HG03103 (cell line): ENCODE measurements around the gene SYS1.

Experiments used
- ATAC-seq: cut with Tn5 transposase; IDR thresholded peaks from one replicate; pipeline ENCODE4 v1.9.1; 2021; ENCODE audit warnings: low read depth; ENCODE audit not compliant: unreplicated experiment

SYS1 gene

DNA sequence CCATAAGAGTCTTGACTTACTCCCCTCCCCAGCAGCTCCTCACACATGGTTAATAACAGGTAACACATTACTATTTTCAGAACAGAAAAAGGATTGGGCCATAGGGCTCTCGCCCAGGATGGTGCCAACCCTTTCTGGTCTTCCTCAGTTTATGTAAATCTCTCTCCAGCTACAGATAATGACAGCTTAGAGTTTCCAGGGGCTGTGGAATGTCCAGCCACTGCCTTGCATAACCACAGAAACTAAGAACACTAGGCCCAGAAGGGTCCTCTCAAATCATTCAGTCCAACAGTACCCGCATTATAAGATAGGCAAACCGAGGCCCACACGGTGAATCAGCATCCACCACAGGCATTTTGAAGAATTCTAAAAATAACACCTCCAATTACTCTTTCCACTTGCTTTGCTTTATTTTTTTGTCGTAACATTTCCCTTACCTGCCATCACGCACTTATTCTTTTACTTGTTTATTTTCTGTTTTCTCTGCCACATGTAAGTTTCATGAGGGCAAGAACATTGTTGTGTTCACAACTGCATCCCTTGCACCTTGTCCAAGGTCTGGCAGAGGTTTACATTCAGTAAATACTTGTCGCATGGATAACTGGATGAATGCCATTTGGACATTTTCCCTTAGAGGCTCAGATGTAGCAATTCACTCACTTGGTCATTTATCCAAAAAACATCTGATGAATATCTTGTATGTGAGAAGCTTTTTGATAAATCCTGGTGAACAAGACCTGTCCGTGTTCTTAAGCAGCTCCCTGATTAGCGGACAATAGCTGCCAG is 8.3 kb upstream of the SYS1 start:
- no peak for ATAC-seq

DNA sequence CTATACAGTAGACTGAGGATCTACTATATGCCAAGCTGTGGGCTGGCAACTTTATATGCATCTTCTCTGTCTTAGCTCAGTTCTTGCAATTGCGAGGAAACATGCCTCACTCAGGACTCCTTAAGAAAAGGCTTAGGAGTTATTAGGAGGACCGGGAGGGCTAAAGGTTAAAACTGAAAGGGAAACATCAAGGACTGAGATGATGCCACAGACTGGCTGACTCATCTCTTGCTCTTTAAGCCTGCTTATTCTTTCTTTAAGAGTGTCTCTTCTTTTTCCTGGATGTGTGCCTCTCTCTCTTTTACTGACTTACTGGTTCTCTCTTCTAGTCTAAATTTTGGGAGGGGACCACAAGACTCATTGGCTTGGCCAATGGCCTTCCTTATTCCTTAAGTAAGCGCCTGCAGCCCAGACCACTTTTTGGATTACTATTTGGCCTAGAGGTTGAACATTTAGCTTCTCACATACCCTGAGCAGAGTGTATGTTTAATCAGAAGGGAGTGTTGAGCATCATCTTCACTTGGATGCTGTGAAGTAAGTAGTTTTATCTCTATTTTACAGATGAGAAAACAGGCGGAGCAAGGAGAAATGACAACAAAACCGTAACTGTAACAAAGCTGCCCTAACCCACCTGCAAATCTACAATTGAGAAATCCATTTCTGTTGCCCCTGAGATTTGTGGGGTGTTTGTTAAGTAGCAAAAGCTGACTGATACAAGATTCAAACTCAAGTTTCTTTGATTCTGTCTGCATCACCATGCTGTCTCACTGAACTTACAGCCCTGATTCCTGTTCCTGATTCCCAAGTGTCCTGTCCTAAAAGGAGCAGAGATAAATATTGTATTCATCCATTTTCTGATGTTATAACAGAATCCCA is 7.5 kb upstream of the SYS1 start:
- ATAC-seq = no peak

DNA sequence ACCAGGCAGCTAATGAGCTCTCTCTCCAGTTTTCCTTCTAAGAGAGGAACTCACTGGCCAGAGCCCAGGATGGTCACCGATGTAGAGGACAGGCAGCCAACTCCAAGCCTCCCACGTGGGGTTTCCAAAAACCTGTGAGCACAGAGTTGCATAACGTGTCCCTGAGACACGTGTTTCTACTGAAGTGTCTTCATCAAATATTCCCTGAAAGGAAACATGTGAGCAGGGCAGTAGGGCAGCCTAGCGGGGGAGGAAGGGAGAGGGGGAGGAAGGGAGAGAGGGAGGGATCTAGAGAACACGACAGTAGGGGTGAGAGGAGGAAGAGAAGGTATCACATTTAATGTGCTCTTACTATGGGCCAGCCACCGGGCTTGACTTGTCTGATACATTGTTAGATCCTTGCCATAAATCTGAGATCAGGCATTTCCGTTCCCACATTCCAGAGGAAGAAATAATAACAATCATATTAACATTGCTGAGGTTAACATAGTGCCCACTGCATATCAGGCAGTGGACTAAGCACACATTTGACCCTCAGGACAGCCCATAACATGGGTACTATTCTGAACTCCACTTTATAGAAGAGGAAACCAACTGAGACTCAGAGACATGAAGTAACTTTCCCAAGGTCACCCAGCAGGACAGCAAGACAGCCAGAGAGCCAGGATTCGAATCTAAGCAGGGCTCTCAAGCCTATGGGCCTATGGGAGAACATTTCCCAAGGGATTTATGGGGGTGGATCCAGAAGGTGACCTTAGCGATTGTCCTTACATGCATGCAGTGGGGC is 4.5 kb upstream of the SYS1 start:
- no peak for ATAC-seq

DNA sequence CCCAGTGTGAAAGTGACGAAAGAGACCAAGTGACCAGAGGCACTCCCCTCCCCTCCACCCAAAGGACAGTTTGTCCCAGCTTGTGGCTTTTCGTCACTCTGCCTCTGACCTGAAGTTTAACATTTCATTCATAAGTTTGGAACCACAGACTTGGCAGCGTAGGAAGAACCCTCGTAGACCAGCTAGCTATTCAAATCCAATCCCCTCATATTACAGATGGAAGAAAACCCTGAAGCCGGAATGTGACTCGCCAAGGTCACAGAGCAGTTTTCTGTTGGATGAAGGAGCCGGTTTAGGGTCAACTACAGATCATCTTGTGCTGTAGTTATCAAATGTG is 3.9 kb upstream of the SYS1 start:
- no peak for ATAC-seq

DNA sequence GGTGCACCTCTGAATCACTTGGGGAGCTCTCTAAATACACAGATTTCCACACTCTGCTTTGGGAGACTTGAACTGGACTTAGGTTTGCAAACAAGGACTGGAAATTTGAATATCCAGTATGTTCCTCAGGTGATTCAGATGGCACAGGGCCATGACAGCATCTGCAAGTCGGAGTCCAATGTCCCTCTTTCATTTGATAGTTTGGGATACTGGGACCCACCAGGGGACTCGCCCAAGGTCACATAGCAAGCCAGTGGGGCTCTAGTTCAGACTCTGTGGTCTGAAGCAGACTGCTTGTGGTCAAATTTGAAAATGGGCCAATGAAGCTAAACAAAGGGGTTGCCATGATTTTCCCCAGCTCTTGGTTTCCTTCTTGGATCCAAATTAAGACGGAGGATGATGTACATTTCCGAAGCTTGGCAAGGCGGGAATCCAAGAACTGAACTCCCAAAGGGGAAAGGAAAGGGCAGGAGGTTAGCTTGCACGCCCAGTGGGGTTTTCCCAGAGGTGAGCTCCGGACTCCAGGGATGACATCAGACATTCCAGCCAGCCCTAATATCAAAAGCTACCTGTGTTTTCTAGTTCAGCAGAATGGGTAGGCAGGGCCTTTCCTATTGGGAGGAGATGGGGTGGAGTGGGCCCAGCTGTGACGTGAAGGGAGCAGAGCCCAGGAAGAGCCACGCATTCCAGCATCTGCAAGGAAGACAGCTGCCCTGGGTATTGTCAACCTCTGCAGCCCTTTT is 3.4 kb upstream of the SYS1 start:
- no peak for ATAC-seq

DNA sequence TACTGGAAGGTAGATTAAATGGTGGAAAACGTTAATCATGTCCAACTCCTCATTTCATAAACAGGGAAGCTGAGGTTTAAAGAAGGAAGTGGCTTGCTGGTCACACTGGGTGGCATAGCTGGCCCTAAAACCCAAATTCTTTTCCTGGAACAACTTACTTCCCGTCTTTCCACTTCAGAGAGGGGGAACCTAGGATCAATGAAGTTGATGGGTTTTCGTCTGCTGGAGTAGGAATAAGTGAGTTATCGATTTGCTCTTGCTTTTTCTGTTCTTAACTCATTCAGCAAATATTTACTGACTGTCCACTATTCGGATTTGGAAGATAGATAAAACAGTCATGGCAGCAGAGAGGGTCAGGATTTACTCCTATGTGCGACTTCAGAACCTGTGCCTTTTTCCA is 1.2 kb upstream of the SYS1 start:
- ATAC-seq = no peak

DNA sequence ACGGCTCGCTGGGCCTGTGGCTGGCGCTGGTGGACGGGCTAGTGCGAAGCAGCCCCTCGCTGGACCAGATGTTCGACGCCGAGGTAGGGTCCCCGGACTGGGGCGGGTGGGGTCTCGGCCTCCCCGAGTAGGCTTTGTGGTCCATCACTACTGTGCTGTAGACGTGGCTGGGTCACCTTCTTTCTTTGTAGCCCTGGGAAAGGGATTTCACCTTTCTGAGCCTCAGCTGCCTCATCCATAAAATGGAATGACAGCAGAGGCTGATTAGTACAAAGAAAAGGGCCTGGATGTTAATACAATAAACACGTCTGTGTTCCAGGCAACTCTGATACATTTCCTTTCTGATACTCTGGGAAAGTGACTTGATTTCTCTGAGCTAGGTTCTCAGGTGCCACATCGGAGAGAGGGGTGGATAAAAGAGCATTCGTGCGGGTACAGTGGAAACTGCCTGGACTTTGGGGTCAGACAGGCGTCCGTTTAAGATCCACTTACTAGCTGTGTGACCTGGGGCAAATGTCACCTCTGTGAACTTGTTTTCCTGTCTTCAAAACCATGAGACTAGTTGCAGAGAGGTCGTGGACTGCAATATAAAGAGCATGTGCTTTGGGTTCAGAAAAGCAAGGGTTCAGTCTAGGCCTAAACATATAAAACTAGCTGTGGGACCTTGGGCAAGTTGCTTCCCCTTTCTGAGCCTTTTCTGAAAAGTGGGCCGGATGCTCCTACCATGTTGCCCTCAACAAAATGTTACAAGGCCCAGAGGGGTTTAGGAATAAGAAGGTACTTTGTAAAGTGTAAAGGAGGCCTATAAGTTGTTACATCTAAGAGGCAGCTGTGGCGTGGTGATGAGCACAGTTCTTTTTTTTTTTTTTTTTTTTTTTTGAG is 896 bp downstream of the SYS1 start:
- ATAC-seq = no peak

DNA sequence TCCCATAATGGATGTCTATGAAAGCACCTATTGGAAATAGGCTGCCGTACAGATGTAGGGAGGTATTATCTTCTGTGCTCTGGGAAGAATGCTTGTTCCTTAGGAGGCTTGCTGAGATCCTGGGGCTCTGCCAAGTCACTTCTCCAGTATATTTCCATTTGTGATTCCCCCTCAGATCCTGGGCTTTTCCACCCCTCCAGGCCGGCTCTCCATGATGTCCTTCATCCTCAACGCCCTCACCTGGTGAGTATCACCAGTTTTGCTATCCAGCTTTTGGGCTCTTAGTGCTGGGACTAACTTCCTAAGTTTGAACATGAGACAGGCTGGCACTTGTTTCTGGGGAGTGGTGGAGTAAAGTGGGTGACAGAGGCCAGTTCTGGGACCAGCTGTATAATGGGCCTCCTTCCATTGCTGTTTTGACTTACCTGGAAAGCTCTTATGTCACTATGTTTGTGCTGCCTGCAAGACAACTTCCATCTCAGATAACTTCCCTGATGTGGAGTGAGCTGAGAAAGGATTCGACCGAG is 2.6 kb downstream of the SYS1 start:
- ATAC-seq = no peak

- no peak for ATAC-seq
Measured at GRCh38 chr20:45366192-45366591, 3.2 kb downstream of the SYS1 start.

GRCh38 chr20:45366631-45367030 is 3.7 kb downstream of the SYS1 start:
- ATAC-seq = no peak

GRCh38 chr20:45367126-45367525 is 4.2 kb downstream of the SYS1 start:
- ATAC-seq = no peak

- peak; percentile 81 for ATAC-seq
Measured at GRCh38 chr20:45368221-45368980, 5.4 kb downstream of the SYS1 start.

DNA sequence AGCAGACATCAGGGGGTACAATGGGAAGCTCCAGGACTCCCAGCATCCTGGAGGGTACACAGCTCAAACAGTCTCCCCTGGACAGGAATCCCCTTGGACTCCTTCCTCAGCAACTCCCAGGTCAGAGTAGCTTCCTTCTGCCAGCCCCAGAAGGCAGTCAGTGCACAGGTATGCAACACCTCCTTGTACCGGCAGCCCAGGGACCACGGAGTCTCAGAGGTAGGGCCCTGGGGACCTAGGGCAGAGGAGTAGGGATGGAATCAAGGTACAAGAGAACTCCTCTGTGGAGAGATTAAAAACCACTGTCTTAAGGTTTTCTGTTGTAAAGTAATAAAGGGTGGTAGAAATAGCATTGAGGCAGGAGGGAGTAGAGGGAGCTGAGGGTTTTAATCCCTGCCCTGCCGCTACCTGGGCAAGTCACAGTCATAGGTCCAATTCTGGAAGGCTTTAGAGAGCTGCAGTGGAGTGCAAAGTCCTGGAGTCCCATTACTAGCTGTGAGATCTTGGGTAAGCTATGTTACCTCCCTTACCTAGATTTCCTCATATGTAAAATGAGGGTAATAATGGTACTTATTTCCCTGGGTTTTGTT is 7.7 kb downstream of the SYS1 start:
- no peak for ATAC-seq

GRCh38 chr20:45372241-45372640 is 9.3 kb downstream of the SYS1 start:
- no peak for ATAC-seq

GRCh38 chr20:45372646-45373352 is 9.8 kb downstream of the SYS1 start:
- ATAC-seq = no peak

DNA sequence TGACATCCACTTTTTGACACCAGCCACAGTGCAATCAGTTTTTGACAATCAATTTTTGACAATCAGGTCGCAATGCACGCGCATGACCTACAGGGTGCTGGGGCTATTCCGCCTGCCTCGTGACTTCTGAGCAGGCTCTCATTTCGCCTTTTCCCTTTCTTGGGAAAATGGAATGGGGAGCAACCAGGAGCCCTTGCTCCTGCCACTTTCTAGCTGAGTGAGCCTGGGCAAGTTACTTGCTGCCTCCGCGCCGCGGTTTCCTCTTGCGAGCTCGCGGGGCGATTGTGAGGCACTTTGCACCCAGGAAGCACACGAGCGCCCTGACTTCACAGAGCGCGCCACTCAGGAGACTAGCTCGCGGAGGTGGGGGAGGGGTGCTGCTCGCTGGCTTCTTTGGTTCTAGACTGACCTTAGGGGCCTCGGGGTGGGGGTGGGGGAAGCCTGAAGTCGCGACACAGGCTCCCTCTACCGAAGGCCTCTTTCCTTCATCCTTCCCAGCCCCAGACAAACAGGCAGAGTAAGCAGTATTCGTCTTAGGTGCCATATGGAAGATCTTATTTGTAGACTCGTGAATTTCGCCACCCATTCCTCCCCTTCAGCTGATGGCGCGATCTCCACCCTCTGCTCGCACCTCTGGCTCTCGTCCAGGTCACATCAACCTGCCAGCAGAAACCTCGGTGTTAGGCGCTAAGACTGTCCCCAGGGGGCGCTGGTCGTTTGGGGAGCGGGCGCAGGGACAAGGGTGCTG is 10.6 kb downstream of the SYS1 start:
- ATAC-seq = no peak

GRCh38 chr20:45374101-45374467 is 11.1 kb downstream of the SYS1 start:
- no peak for ATAC-seq
